Uterus (tissue), 2 donors: ENCODE measurements around the gene SCN3B.

Experiments
- CTCF ChIP-seq, 4 experiments: fragments of 200-600 bp in 2 of 4; fragments of 450-650 bp in 2 of 4; sonication (generic) in 2 of 4; IDR thresholded peaks; one replicate each; pipeline ENCODE4 v1.5.1; 2016 to 2019; ENCODE audit warnings: antibody characterized with exemption in 4 of 4, mild to moderate bottlenecking in 2 of 4, moderate library complexity in 1 of 4
- POLR2A ChIP-seq, 2 donors: fragments of 450-650 bp; IDR thresholded peaks; one replicate each; pipeline ENCODE4 v1.6.1; 2016; ENCODE audit warnings: antibody characterized with exemption in 2 of 2, mild to moderate bottlenecking in 1 of 2, moderate library complexity in 1 of 2

- TF ChIP-seq CTCF (IDR thresholded peaks at IDR 0.05), result no peak
- TF ChIP-seq POLR2A (IDR thresholded peaks at IDR 0.05), result no peak
Observed at GRCh38 chr11:123702696-123703095, 48.3 kb upstream of the SCN3B start.
